Activated CD8-positive, alpha-beta memory T cell treated with anti-CD3 and anti-CD28 coated beads, Interleukin-2, amount 10 ng/mL, durations not matched to agents 7 days and 5 days (primary cell): ENCODE measurements around the gene C19orf33. TPM values are rescaled to one million over a fixed set of nuclear protein-coding genes. Genes with fewer than 3 reads are reported as not detected.
"Not testable (repeated sequence)": the region's sequence is repeated elsewhere in the genome, so short reads cannot be mapped to it uniquely, and the experiment has no call there.

Experiments
- ATAC-seq: fragments of 150-1000 bp; cut with Tn5 transposase; one replicate; pipeline ENCODE4 v1.10.0; 2021; ENCODE audit warnings: moderate library complexity
- CTCF ChIA-PET: fragments of 350-600 bp; sonication (Branson Sonifier 250); formaldehyde crosslinking; loops from one replicate; lab custom pipeline; 2021; ENCODE audit warnings: antibody characterized with exemption; lab: Charles Lee
- DNase-seq: peaks from one replicate; pipeline ENCODE4 v3.0.0-alpha.2; 2020
- H3K27ac Mint-ChIP-seq: one replicate; pipeline ENCODE4 v1.8.0; 2021; ENCODE audit warnings: mild to moderate bottlenecking, mixed read lengths
- H3K27me3 Mint-ChIP-seq: one replicate; pipeline ENCODE4 v1.8.0; 2021; ENCODE audit warnings: mixed read lengths
- H3K36me3 Mint-ChIP-seq: one replicate; pipeline ENCODE4 v1.8.0; 2021; ENCODE audit warnings: mild to moderate bottlenecking, mixed read lengths
- H3K4me1 Mint-ChIP-seq: one replicate; pipeline ENCODE4 v1.8.0; 2021; ENCODE audit warnings: mixed read lengths
- H3K4me3 Mint-ChIP-seq: one replicate; pipeline ENCODE4 v1.8.0; 2021; ENCODE audit warnings: mild to moderate bottlenecking, moderate library complexity, mixed read lengths
- H3K9me3 Mint-ChIP-seq: one replicate; pipeline ENCODE4 v1.8.0; 2022; ENCODE audit warnings: low read depth, mixed read lengths
- total RNA-seq, 2 experiments: library from RNA; stranded (reverse); gene quantifications; one replicate each; pipeline ENCODE4 v1.2.3, GENCODE V29; 2021

Gene C19orf33
- total RNA-seq, 2 experiments from 2014 or later, result not detected

- H3K27ac Mint-ChIP-seq, result no peak overlapping the region
- H3K4me1 Mint-ChIP-seq, result peaks cover 46% of the 10 kb centered on the region
Measured at GRCh38 chr19:38320969-38321339, 16.9 kb downstream of the C19orf33 start.

GRCh38 chr19:38321646-38322196, 17.7 kb downstream of the C19orf33 start:
- DNase-seq (no peak), ATAC-seq (no peak)
- no peaks in the 10 kb centered on the region for H3K9me3 Mint-ChIP-seq
- peaks cover 3% of the 10 kb centered on the region for H3K36me3 Mint-ChIP-seq
- no peak overlapping the region for H3K4me3 Mint-ChIP-seq
- no peak overlapping the region for H3K27ac Mint-ChIP-seq
- no peaks in the 10 kb centered on the region for H3K27me3 Mint-ChIP-seq
- CTCF ChIA-PET, result interaction anchor here (5.7 kb wide), 1 partner anchor 11 kb away, joined by 41 read pairs; the partner anchor contains the start of gene CATSPERG
- H3K4me1 Mint-ChIP-seq, result peaks cover 42% of the 10 kb centered on the region

More at GRCh38 chr19:38320969-38321339, 16.9 kb downstream of the C19orf33 start:
- no peak for ATAC-seq
- CTCF ChIA-PET, result interaction anchor here (1.1 to 5.7 kb wide), 3 partner anchors 12 to 96 kb away, joined by 3 to 41 read pairs (median 6); partner anchors contain the start of gene CATSPERG
- no peaks in the 10 kb centered on the region for H3K9me3 Mint-ChIP-seq
- H3K36me3 Mint-ChIP-seq, result peaks cover 2% of the 10 kb centered on the region
- peak overlapping the region; percentile 79 for H3K4me3 Mint-ChIP-seq
- no peaks in the 10 kb centered on the region for H3K27me3 Mint-ChIP-seq
- DNase-seq, result no peak

- ATAC-seq (no peak), DNase-seq (no peak)
- CTCF ChIA-PET, result no interaction called here
- Mint-ChIP-seq H3K4me3 (no peak overlapping the region), H3K27me3 (no peaks in the 10 kb centered on the region), H3K9me3 (no peaks in the 10 kb centered on the region), H3K27ac (no peak overlapping the region), H3K4me1 (peaks cover 31% of the 10 kb centered on the region), H3K36me3 (peaks cover 8% of the 10 kb centered on the region)
Measured at GRCh38 chr19:38323291-38323690, 19.2 kb downstream of the C19orf33 start.

GRCh38 chr19:38324431-38324830, 20.4 kb downstream of the C19orf33 start:
- CTCF ChIA-PET, result interaction anchor here (1.1 to 1.5 kb wide), 2 partner anchors 9 to 81 kb away, joined by 3 to 4 read pairs; no protein-coding TSS in a partner anchor

GRCh38 chr19:38326591-38326990, 22.5 kb downstream of the C19orf33 start:
- Mint-ChIP-seq H3K27me3 (no peaks in the 10 kb centered on the region), H3K4me1 (peaks cover 8% of the 10 kb centered on the region), H3K4me3 (no peak overlapping the region), H3K36me3 (peaks cover 11% of the 10 kb centered on the region), H3K9me3 (no peaks in the 10 kb centered on the region), H3K27ac (no peak overlapping the region)
- CTCF ChIA-PET, result no interaction called here
- no peak for DNase-seq
- ATAC-seq, result no peak

More at GRCh38 chr19:38324431-38324830, 20.4 kb downstream of the C19orf33 start:
- H3K4me1 Mint-ChIP-seq, result peaks cover 21% of the 10 kb centered on the region
- H3K4me3 Mint-ChIP-seq, result no peak overlapping the region
- no peak overlapping the region for H3K27ac Mint-ChIP-seq
- no peak for ATAC-seq
- peaks cover 11% of the 10 kb centered on the region for H3K36me3 Mint-ChIP-seq
- DNase-seq, result no peak
- H3K27me3 Mint-ChIP-seq, result no peaks in the 10 kb centered on the region
- H3K9me3 Mint-ChIP-seq, result no peaks in the 10 kb centered on the region

- DNase-seq, result no peak
- Mint-ChIP-seq H3K4me1 (no peaks in the 10 kb centered on the region), H3K27me3 (no peaks in the 10 kb centered on the region), H3K36me3 (peaks cover 10% of the 10 kb centered on the region), H3K9me3 (no peaks in the 10 kb centered on the region), H3K27ac (no peak overlapping the region), H3K4me3 (no peak overlapping the region)
- CTCF ChIA-PET, result interaction anchor here (0.7 kb wide), 1 partner anchor 10 kb away, joined by 3 read pairs; the partner anchor contains the start of gene KCNK6
- ATAC-seq, result no peak
Measured at GRCh38 chr19:38329651-38330050, 25.6 kb downstream of the C19orf33 start.

DNA sequence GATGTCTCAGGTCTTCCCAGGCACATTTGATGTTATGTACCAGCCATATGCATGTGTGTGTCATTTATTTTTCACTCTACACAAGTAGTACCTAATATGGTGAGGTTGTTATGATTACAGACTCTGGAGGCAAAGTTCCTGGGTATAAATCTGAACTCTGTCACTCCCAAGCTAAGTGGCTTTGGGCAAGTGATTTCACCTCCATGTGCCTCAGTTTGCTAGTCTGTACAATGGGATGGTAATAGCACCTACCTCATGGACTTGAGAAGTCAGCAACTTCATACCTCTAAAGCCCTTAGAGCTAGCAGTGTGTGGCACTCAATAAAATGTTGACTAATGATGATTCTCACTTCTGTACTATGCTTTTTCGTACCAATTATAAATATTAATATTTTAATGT, 27.7 kb downstream of the C19orf33 start:
- Mint-ChIP-seq H3K27ac (no peak overlapping the region), H3K36me3 (peaks cover 8% of the 10 kb centered on the region), H3K9me3 (no peaks in the 10 kb centered on the region), H3K4me3 (no peak overlapping the region), H3K4me1 (peaks cover under 1% of the 10 kb centered on the region), H3K27me3 (no peaks in the 10 kb centered on the region)
- DNase-seq, result no peak
- CTCF ChIA-PET, result interaction anchor here (1.1 to 6.2 kb wide), 6 partner anchors 12 to 98 kb away, joined by 3 to 70 read pairs (median 4); partner anchors contain the start of genes KCNK6 and PSMD8
- no peak for ATAC-seq

GRCh38 chr19:38333245-38333644, 29.2 kb downstream of the C19orf33 start:
- H3K27me3 Mint-ChIP-seq, result no peaks in the 10 kb centered on the region
- H3K4me3 Mint-ChIP-seq, result no peak overlapping the region
- CTCF ChIA-PET, result interaction anchor here (0.7 to 6.2 kb wide), 8 partner anchors 8 to 431 kb away, joined by 3 to 70 read pairs (median 4); partner anchors contain the start of genes FAM98C, KCNK6 and PSMD8
- no peak overlapping the region for H3K27ac Mint-ChIP-seq
- no peaks in the 10 kb centered on the region for H3K9me3 Mint-ChIP-seq
- peaks cover 8% of the 10 kb centered on the region for H3K4me1 Mint-ChIP-seq
- ATAC-seq (no peak), DNase-seq (no peak)
- peaks cover 3% of the 10 kb centered on the region for H3K36me3 Mint-ChIP-seq

DNA sequence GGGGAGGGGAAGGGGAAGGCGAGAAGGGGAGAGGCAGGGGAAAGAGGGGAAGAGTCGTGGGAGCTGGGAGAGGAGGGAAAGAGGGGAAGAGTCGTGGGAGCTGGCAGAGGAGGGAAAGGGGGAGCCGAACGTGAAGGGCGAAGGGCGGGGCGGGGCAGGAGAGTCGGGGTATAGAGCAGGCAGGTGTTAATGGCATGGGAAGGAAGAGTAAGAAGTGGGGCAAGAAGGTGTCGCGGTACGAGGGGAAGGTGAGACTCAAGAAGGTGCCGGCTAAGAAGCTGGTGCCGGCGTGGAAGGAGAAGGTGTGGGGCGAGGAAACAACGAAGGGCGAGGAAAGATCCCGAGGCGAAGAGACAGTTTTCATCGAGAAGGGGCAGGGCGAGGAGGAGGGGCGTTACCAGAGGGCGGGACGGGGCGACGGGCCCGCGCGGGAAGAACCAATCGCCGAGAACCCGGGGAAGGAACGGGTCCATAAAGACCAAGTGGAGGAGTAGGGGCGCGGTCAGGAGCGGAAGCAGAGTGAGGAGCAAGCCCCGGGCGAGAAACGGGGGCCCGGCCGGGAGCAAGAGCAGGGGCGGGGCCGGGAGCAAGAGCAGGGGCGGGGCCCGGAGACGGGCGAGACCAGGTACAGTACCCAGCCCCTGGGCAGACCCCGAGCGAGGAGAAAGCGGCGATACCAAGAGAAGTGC, 32.0 kb downstream of the C19orf33 start:
- Mint-ChIP-seq H3K4me3 (peak overlapping the region; percentile 86), H3K9me3 (no peaks in the 10 kb centered on the region), H3K27me3 (no peaks in the 10 kb centered on the region), H3K36me3 (no peaks in the 10 kb centered on the region), H3K4me1 (peaks cover 12% of the 10 kb centered on the region), H3K27ac (peak overlapping the region; percentile 99)
- peak; percentile 98 for DNase-seq
- ATAC-seq, result peak; percentile 80
- CTCF ChIA-PET, result interaction anchor here (0.6 to 6.2 kb wide), 21 partner anchors 16 to 597 kb away, joined by 3 to 70 read pairs (median 5); partner anchors contain the start of genes EIF3K, FAM98C, KCNK6 and PSMD8

GRCh38 chr19:38336638-38337359, 32.7 kb downstream of the C19orf33 start:
- ATAC-seq (peak; percentile 72), DNase-seq (peak; percentile 98)
- Mint-ChIP-seq H3K36me3 (no peaks in the 10 kb centered on the region), H3K9me3 (no peaks in the 10 kb centered on the region), H3K4me3 (peak overlapping the region; percentile 86), H3K27ac (peak overlapping the region; percentile 99), H3K4me1 (peaks cover 12% of the 10 kb centered on the region), H3K27me3 (no peaks in the 10 kb centered on the region)
- CTCF ChIA-PET, result interaction anchor here (0.9 to 6.2 kb wide), 8 partner anchors 38 to 597 kb away, joined by 3 to 70 read pairs (median 8); partner anchors contain the start of genes FAM98C, PSMD8, SIPA1L3 and WDR87

GRCh38 chr19:38337360-38337653, 33.3 kb downstream of the C19orf33 start:
- CTCF ChIA-PET, result interaction anchor here (0.9 to 5.3 kb wide), 2 partner anchors 37 to 435 kb away, joined by 5 to 46 read pairs; partner anchors contain the start of gene PSMD8
- no peak for DNase-seq
- H3K27me3 Mint-ChIP-seq, result no peaks in the 10 kb centered on the region
- H3K27ac Mint-ChIP-seq, result peak overlapping the region; percentile 99
- peaks cover 12% of the 10 kb centered on the region for H3K4me1 Mint-ChIP-seq
- H3K9me3 Mint-ChIP-seq, result no peaks in the 10 kb centered on the region
- no peak for ATAC-seq
- H3K36me3 Mint-ChIP-seq, result no peaks in the 10 kb centered on the region
- H3K4me3 Mint-ChIP-seq, result peak overlapping the region; percentile 86

GRCh38 chr19:38339011-38339410, 35.0 kb downstream of the C19orf33 start:
- CTCF ChIA-PET, result interaction anchor here (1.0 to 5.3 kb wide), 2 partner anchors 36 to 95 kb away, joined by 3 to 46 read pairs; partner anchors contain the start of gene PSMD8
- not testable (repeated sequence) for H3K4me3 Mint-ChIP-seq, DNase-seq, ATAC-seq, H3K27me3 Mint-ChIP-seq, H3K9me3 Mint-ChIP-seq, H3K27ac Mint-ChIP-seq, H3K36me3 Mint-ChIP-seq
- H3K4me1 Mint-ChIP-seq, result peaks cover 12% of the 10 kb centered on the region

GRCh38 chr19:38340927-38341326, 36.9 kb downstream of the C19orf33 start:
- DNase-seq (no peak), ATAC-seq (no peak)
- CTCF ChIA-PET, result no interaction called here
- no peaks in the 10 kb centered on the region for H3K27me3 Mint-ChIP-seq
- no peaks in the 10 kb centered on the region for H3K36me3 Mint-ChIP-seq
- no peak overlapping the region for H3K4me3 Mint-ChIP-seq
- no peaks in the 10 kb centered on the region for H3K9me3 Mint-ChIP-seq
- peaks cover 12% of the 10 kb centered on the region for H3K4me1 Mint-ChIP-seq
- H3K27ac Mint-ChIP-seq, result no peak overlapping the region
